ENCODE measurements around the gene VAV2.

VAV2 gene

GRCh38 chr9:133803745-133804144, 188.4 kb downstream of the VAV2 start:
- no peak overlapping the region for H3K4me3 ChIP-seq (ENCODE audit: low read depth, low read length)
- TF ChIP-seq, protein P1, sequence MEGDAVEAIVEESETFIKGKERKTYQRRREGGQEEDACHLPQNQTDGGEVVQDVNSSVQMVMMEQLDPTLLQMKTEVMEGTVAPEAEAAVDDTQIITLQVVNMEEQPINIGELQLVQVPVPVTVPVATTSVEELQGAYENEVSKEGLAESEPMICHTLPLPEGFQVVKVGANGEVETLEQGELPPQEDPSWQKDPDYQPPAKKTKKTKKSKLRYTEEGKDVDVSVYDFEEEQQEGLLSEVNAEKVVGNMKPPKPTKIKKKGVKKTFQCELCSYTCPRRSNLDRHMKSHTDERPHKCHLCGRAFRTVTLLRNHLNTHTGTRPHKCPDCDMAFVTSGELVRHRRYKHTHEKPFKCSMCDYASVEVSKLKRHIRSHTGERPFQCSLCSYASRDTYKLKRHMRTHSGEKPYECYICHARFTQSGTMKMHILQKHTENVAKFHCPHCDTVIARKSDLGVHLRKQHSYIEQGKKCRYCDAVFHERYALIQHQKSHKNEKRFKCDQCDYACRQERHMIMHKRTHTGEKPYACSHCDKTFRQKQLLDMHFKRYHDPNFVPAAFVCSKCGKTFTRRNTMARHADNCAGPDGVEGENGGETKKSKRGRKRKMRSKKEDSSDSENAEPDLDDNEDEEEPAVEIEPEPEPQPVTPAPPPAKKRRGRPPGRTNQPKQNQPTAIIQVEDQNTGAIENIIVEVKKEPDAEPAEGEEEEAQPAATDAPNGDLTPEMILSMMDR (IDR thresholded peaks at IDR 0.05; ENCODE audit: low read depth, low read length, missing control alignments) = no peak
- in situ Hi-C loops (cut with HindIII; ENCODE audit: low sequenced_read_pairs) = no loop called here
- no peak for DNase-seq (ENCODE audit: low read depth)

GRCh38 chr9:133803028-133803585, 189.0 kb downstream of the VAV2 start:
- TF ChIP-seq, protein P1 (IDR thresholded peaks at IDR 0.05; ENCODE audit: low read depth, low read length, missing control alignments) = no peak
- in situ Hi-C loops (cut with HindIII; ENCODE audit: low sequenced_read_pairs) = no loop called here
- no peak overlapping the region for H3K4me3 ChIP-seq (ENCODE audit: low read depth, low read length)
- peak; percentile 45 for DNase-seq (ENCODE audit: low read depth)

- no peak for DNase-seq (ENCODE audit: low read depth)
- in situ Hi-C loops (cut with HindIII; ENCODE audit: low sequenced_read_pairs) = no loop called here
- H3K4me3 ChIP-seq (ENCODE audit: low read depth, low read length) = no peak overlapping the region
These were observed 190.4 kb downstream of the VAV2 start for GRCh38 chr9:133801739-133802138.

GRCh38 chr9:133800266-133800665, 191.9 kb downstream of the VAV2 start:
- DNase-seq (ENCODE audit: low read depth) = no peak
- H3K4me3 ChIP-seq (ENCODE audit: low read depth, low read length) = no peak overlapping the region
- TF ChIP-seq, protein P1 (IDR thresholded peaks at IDR 0.05; ENCODE audit: low read depth, low read length, missing control alignments) = no peak
- in situ Hi-C loops (cut with HindIII; ENCODE audit: low sequenced_read_pairs) = no loop called here

More at GRCh38 chr9:133801739-133802138, 190.4 kb downstream of the VAV2 start:
- TF ChIP-seq, protein P1 (IDR thresholded peaks at IDR 0.05; ENCODE audit: low read depth, low read length, missing control alignments) = no peak

DNA sequence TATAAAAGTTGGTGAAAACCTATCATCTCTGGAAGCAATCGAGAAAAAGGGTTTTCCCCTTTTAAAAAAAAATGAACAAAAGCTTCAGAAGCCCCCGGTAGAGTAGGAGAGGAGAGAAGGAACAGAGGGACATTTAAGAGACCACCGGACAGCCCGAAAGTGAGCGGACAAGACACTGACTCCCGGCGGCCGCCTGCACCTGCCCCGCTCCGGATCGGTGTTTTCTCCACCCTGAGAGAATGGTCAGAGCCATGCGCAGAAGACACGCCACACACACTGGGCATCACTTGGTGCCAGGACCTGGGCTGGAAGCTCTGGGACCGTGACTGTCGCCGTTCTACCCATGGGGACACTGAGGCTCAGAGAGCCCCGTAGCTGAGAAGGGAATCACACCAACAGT, 192.4 kb downstream of the VAV2 start:
- in situ Hi-C loops (cut with HindIII; ENCODE audit: low sequenced_read_pairs) = no loop called here
- DNase-seq (ENCODE audit: low read depth) = no peak
- no peak overlapping the region for H3K4me3 ChIP-seq (ENCODE audit: low read depth, low read length)
- TF ChIP-seq, protein P1 (IDR thresholded peaks at IDR 0.05; ENCODE audit: low read depth, low read length, missing control alignments) = no peak

DNA sequence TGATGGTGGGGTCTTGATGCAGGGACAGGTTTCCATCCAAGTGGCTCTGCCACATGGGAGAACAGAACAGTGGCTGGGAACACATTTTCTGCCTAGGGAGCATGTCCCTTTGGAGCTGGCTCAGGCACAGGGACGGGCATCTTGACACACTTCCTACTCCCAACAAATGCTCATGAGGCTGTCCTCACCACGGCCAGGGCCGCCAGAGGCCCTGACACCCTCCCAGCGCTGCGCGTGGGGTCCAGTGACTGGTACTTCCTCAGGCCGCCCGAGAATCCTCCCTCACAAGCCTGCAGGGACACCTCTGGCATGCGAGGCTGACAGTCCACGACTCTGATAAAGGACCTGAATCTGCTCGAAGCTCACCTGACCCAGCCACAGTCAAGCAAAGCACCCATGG, 193.0 kb downstream of the VAV2 start:
- TF ChIP-seq, protein P1 (IDR thresholded peaks at IDR 0.05; ENCODE audit: low read depth, low read length, missing control alignments) = no peak
- in situ Hi-C loops (cut with HindIII; ENCODE audit: low sequenced_read_pairs) = no loop called here
- no peak for DNase-seq (ENCODE audit: low read depth)
- H3K4me3 ChIP-seq (ENCODE audit: low read depth, low read length) = no peak overlapping the region

All from astrocyte of the cerebellum (primary cell).